Mesendoderm (in vitro differentiated cells): ENCODE results near the gene OSTF1.

ENCODE experiments used
- DNase-seq: peaks from one replicate; pipeline ENCODE4 v3.0.0; 2013
- H2AK5ac ChIP-seq: 2 replicates; pipeline ENCODE4 v1.6.1; 2013; ENCODE audit warnings: low read length, inconsistent platforms
- H2BK120ac ChIP-seq: 2 replicates; pipeline ENCODE4 v1.6.1; 2013; ENCODE audit warnings: low read depth, mild to moderate bottlenecking, low read length, moderate library complexity, mixed read lengths
- H2BK15ac ChIP-seq: replicated peaks from 2 replicates; pipeline ENCODE4 v1.6.1; 2013; ENCODE audit warnings: low read depth, mild to moderate bottlenecking, moderate library complexity
- H2BK5ac ChIP-seq: 2 replicates; pipeline ENCODE4 v1.6.1; 2013; ENCODE audit warnings: low read length, inconsistent platforms
- H3K18ac ChIP-seq: 2 replicates; pipeline ENCODE4 v1.6.1; 2013; ENCODE audit warnings: mild to moderate bottlenecking, low read length, mixed read lengths
- H3K23ac ChIP-seq: one replicate; pipeline ENCODE4 v1.6.1; 2013; ENCODE audit warnings: low read length
- H3K27ac ChIP-seq: 2 replicates; pipeline ENCODE4 v1.5.1; 2013; ENCODE audit warnings: low read depth, mild to moderate bottlenecking, inconsistent platforms, low read length, moderate library complexity
- H3K27me3 ChIP-seq: 2 replicates; pipeline ENCODE4 v1.6.1; 2013; ENCODE audit warnings: low read length, control low read depth, mild to moderate bottlenecking, inconsistent platforms; ENCODE audit not compliant: insufficient read depth, poor library complexity
- H3K36me3 ChIP-seq: 2 replicates; pipeline ENCODE4 v1.6.1; 2013; ENCODE audit warnings: low read length, inconsistent platforms; ENCODE audit not compliant: control insufficient read depth, insufficient read depth
- H3K4ac ChIP-seq: one replicate; pipeline ENCODE4 v1.6.1; 2013; ENCODE audit warnings: low read depth, mild to moderate bottlenecking, low read length, moderate library complexity
- H3K4me1 ChIP-seq: 2 replicates; pipeline ENCODE4 v1.6.1; 2013; ENCODE audit warnings: low read depth, low read length, inconsistent platforms; ENCODE audit not compliant: control insufficient read depth
- H3K4me2 ChIP-seq: 2 replicates; pipeline ENCODE4 v1.6.1; 2013; ENCODE audit warnings: low read length
- H3K4me3 ChIP-seq: 2 replicates; pipeline ENCODE4 v1.5.1; 2013; ENCODE audit warnings: mild to moderate bottlenecking, low read length
- H3K56ac ChIP-seq: one replicate; pipeline ENCODE4 v1.6.1; 2013; ENCODE audit warnings: low read length
- H3K79me1 ChIP-seq: 2 replicates; pipeline ENCODE4 v1.6.1; 2013; ENCODE audit warnings: low read length, inconsistent platforms
- H3K79me2 ChIP-seq: 2 replicates; pipeline ENCODE4 v1.6.1; 2013; ENCODE audit warnings: mild to moderate bottlenecking, low read length; ENCODE audit not compliant: control insufficient read depth, insufficient read depth
- H3K9ac ChIP-seq: 2 replicates; pipeline ENCODE4 v1.6.1; 2013; ENCODE audit warnings: low read length, inconsistent platforms
- H4K5ac ChIP-seq: one replicate; pipeline ENCODE4 v1.6.1; 2013; ENCODE audit warnings: low read length
- H4K8ac ChIP-seq: one replicate; pipeline ENCODE4 v1.6.1; 2013; ENCODE audit warnings: low read depth, mild to moderate bottlenecking, control low read depth, low read length, moderate library complexity
- WGBS: extraction: QIAGEN DNeasy Blood & Tissue Kit; methylation state at CpG from one replicate; pipeline ENCODE4 v1.1.7; 2013; ENCODE audit warnings: low lambda C conversion rate, missing lambda C conversion rate; ENCODE audit not compliant: insufficient coverage; ENCODE audit errors: extremely low coverage; 5-methylcytosine and 5-hydroxymethylcytosine counted together

The OSTF1 gene

DNA sequence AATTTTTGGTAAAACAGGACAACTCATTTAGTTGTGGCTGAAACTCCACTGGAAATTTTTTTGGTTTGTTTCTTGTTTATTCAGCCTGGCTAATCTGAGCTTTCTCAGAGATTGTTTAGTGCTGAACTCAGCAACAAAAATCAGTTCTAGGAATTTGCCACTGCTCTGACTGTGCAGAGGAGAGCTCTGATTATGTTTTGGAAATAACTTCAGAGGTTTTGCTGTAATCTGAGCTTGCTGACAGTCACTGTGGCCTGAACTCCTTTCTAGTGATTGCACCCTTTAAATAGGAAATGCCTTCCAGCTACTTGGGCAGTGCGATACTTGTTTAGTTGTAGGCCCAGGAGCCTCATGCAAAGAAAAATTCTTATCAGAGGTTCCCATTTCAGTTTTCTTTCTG lies 60.2 kb downstream of the OSTF1 start:
- Histone ChIP-seq H4K8ac (no peak overlapping the region), H3K4me3 (no peak overlapping the region), H3K4me1 (no peaks in the 10 kb centered on the region), H2AK5ac (no peak overlapping the region), H3K23ac (no peak overlapping the region), H3K79me1 (no peaks in the 10 kb centered on the region), H3K27me3 (no peaks in the 10 kb centered on the region), H3K56ac (no peak overlapping the region), H2BK120ac (no peak overlapping the region), H3K4ac (no peak overlapping the region), H3K27ac (no peak overlapping the region), H2BK15ac (no peak overlapping the region), H3K4me2 (no peak overlapping the region), H3K9ac (no peak overlapping the region), H2BK5ac (no peak overlapping the region), H4K5ac (no peak overlapping the region), H3K36me3 (no peaks in the 10 kb centered on the region), H3K79me2 (no peaks in the 10 kb centered on the region), H3K18ac (no peak overlapping the region)
- WGBS, result no CpG with 5 or more reads among the region's 1 CpG
- no peak for DNase-seq

DNA sequence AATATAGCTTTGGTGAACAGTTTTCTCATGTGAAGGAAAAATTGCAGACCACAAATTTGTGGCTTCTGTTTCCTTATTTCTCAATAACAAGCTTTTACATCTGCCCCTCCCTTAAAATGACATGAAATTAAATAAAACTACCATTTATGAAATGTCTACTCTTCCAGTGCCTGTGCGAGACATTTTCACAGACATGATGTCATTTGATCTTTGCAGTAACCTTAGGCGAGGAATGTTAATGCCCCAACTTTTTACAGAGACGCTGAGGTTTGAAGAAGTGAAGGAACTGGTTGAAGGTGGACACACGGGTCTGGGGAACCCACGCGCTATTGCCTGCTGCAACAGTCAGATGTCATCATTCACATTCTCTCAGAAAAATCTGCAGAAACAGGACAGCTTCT lies 61.5 kb downstream of the OSTF1 start:
- H3K4me3 ChIP-seq, result no peak overlapping the region
- H3K4me1 ChIP-seq, result no peaks in the 10 kb centered on the region
- H3K23ac ChIP-seq, result no peak overlapping the region
- no peak for DNase-seq
- no peak overlapping the region for H3K9ac ChIP-seq
- no peak overlapping the region for H2BK120ac ChIP-seq
- no peaks in the 10 kb centered on the region for H3K36me3 ChIP-seq
- no peak overlapping the region for H4K8ac ChIP-seq
- no peak overlapping the region for H3K56ac ChIP-seq
- no peak overlapping the region for H4K5ac ChIP-seq
- WGBS, result no CpG with 5 or more reads among the region's 6 CpGs
- H3K4ac ChIP-seq, result no peak overlapping the region
- H2AK5ac ChIP-seq, result no peak overlapping the region
- no peak overlapping the region for H3K4me2 ChIP-seq
- H2BK15ac ChIP-seq, result no peak overlapping the region
- no peak overlapping the region for H3K27ac ChIP-seq
- H2BK5ac ChIP-seq, result no peak overlapping the region
- H3K18ac ChIP-seq, result no peak overlapping the region
- H3K79me2 ChIP-seq, result no peaks in the 10 kb centered on the region
- H3K79me1 ChIP-seq, result no peaks in the 10 kb centered on the region
- no peaks in the 10 kb centered on the region for H3K27me3 ChIP-seq

GRCh38 chr9:75150512-75150911 lies 62.2 kb downstream of the OSTF1 start:
- H2BK120ac ChIP-seq, result no peak overlapping the region
- DNase-seq, result no peak
- H3K79me2 ChIP-seq, result no peaks in the 10 kb centered on the region
- no peak overlapping the region for H3K9ac ChIP-seq
- no peak overlapping the region for H3K27ac ChIP-seq
- no peaks in the 10 kb centered on the region for H3K4me1 ChIP-seq
- no peak overlapping the region for H3K23ac ChIP-seq
- H3K4me3 ChIP-seq, result no peak overlapping the region
- H4K5ac ChIP-seq, result no peak overlapping the region
- H3K27me3 ChIP-seq, result no peaks in the 10 kb centered on the region
- H3K18ac ChIP-seq, result no peak overlapping the region
- no peaks in the 10 kb centered on the region for H3K36me3 ChIP-seq
- no peak overlapping the region for H2BK5ac ChIP-seq
- no peak overlapping the region for H3K4ac ChIP-seq
- no peak overlapping the region for H2BK15ac ChIP-seq
- no CpG with 5 or more reads among the region's 6 CpGs for WGBS
- no peaks in the 10 kb centered on the region for H3K79me1 ChIP-seq
- H3K56ac ChIP-seq, result no peak overlapping the region
- no peak overlapping the region for H4K8ac ChIP-seq
- no peak overlapping the region for H2AK5ac ChIP-seq
- no peak overlapping the region for H3K4me2 ChIP-seq

DNA sequence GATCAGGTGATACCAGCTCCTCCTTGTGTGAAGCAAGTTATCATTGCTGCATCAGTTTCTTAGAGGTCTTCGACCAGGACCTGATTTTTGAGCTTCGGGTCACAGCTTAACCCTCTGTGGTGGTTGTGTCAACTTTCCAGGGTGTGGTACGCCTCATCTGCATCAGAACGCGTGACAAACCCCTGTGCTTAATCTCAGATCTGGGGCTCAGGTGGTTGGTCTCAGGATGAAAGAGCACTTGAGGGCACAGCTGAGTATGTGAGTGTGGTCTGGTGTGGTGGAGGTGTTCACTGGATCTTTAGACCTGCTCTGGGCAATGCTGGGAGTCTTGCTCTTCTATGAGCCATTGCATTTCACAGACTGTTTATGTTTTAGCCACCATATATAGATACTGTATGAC lies 64.1 kb downstream of the OSTF1 start:
- no peak overlapping the region for H3K4ac ChIP-seq
- H3K79me2 ChIP-seq, result no peaks in the 10 kb centered on the region
- H3K56ac ChIP-seq, result no peak overlapping the region
- no peak overlapping the region for H2BK5ac ChIP-seq
- no peak overlapping the region for H2AK5ac ChIP-seq
- H3K4me1 ChIP-seq, result no peaks in the 10 kb centered on the region
- H4K8ac ChIP-seq, result no peak overlapping the region
- no peak overlapping the region for H2BK120ac ChIP-seq
- H3K27ac ChIP-seq, result no peak overlapping the region
- no peaks in the 10 kb centered on the region for H3K79me1 ChIP-seq
- no peak overlapping the region for H3K18ac ChIP-seq
- H4K5ac ChIP-seq, result no peak overlapping the region
- no peak overlapping the region for H3K9ac ChIP-seq
- H3K4me3 ChIP-seq, result no peak overlapping the region
- no peaks in the 10 kb centered on the region for H3K36me3 ChIP-seq
- H3K23ac ChIP-seq, result no peak overlapping the region
- no CpG with 5 or more reads among the region's 5 CpGs for WGBS
- H3K27me3 ChIP-seq, result no peaks in the 10 kb centered on the region
- H2BK15ac ChIP-seq, result no peak overlapping the region
- DNase-seq, result no peak
- H3K4me2 ChIP-seq, result no peak overlapping the region

GRCh38 chr9:75156858-75157257 lies 68.5 kb downstream of the OSTF1 start:
- Histone ChIP-seq H2BK120ac (no peak overlapping the region), H3K56ac (no peak overlapping the region), H4K5ac (no peak overlapping the region), H3K18ac (no peak overlapping the region), H3K27me3 (no peaks in the 10 kb centered on the region), H3K27ac (no peak overlapping the region), H3K4ac (no peak overlapping the region), H2BK15ac (no peak overlapping the region), H3K4me1 (no peaks in the 10 kb centered on the region), H3K36me3 (no peaks in the 10 kb centered on the region), H2AK5ac (no peak overlapping the region), H3K79me1 (no peaks in the 10 kb centered on the region), H3K4me2 (no peak overlapping the region), H4K8ac (no peak overlapping the region), H3K79me2 (no peaks in the 10 kb centered on the region), H3K23ac (no peak overlapping the region), H2BK5ac (no peak overlapping the region), H3K9ac (no peak overlapping the region), H3K4me3 (no peak overlapping the region)
- DNase-seq, result no peak
- no CpG with 5 or more reads among the region's 1 CpG for WGBS

DNA sequence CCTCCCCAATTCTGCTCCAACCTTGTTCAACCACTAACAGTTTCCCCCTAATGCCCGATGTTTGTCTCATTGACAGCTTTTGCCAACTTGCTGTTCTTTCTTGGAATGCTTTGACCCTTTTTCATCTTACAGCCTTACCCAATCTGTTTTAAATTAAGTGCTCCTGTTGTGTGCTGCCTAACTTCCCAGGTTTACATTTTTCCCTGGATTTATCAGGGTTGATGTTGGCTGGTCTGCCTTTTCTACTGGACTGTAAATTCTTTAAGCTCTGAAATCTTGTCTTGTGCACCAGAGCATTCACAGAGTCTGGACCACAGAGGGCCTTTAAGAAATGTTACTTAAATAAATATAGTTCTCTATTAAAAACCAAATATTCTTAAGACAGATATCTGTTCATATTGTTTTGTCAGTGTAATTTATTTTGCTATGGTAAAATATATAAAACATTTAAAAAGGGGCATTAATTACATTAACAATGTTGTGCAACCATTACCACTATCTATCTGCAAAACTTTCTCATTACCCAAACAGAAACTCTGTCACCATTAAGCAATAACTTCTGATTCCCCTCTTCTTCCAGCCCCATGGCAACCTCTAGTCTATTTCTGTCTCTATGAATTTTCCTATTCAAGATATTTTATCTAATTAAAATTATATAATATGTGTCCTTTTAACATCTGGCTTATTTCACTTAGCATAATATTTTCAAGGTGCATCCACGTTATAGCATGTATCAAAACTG lies 73.0 kb downstream of the OSTF1 start:
- Histone ChIP-seq H3K23ac (no peak overlapping the region), H3K4me1 (no peaks in the 10 kb centered on the region), H3K36me3 (no peaks in the 10 kb centered on the region), H3K18ac (no peak overlapping the region), H4K8ac (no peak overlapping the region), H4K5ac (no peak overlapping the region), H3K27ac (no peak overlapping the region), H2BK15ac (no peak overlapping the region), H2BK5ac (no peak overlapping the region), H3K4me3 (no peak overlapping the region), H3K79me1 (no peaks in the 10 kb centered on the region), H3K27me3 (no peaks in the 10 kb centered on the region), H3K56ac (no peak overlapping the region), H2AK5ac (no peak overlapping the region), H3K9ac (no peak overlapping the region), H3K4me2 (no peak overlapping the region), H3K79me2 (no peaks in the 10 kb centered on the region), H2BK120ac (no peak overlapping the region), H3K4ac (no peak overlapping the region)
- DNase-seq, result no peak
- WGBS, result no CpG with 5 or more reads among the region's 2 CpGs
